ENCODE results near the gene ITGAL.

ITGAL gene

GRCh38 chr16:30548416-30549253 is 76.1 kb downstream of the ITGAL start:
- DNase-seq, result no peak

- no peak for DNase-seq
These were observed 79.2 kb downstream of the ITGAL start for GRCh38 chr16:30551781-30552180.

- no peak for DNase-seq
These were observed 80.4 kb downstream of the ITGAL start for GRCh38 chr16:30552956-30553355.

- no peak for DNase-seq
These were observed 80.9 kb downstream of the ITGAL start for GRCh38 chr16:30553393-30553899.

- DNase-seq, result no peak
These were observed 82.2 kb downstream of the ITGAL start for GRCh38 chr16:30554557-30555314.

- DNase-seq, result no peak
These were observed 83.0 kb downstream of the ITGAL start for GRCh38 chr16:30555315-30556124.

- DNase-seq, result no peak
These were observed 83.6 kb downstream of the ITGAL start for GRCh38 chr16:30556125-30556473.

- no peak for DNase-seq
These were observed 85.1 kb downstream of the ITGAL start for GRCh38 chr16:30557707-30557956.

GRCh38 chr16:30557957-30558788 is 85.6 kb downstream of the ITGAL start, which contains the start of gene ZNF764:
Gene ZNF764, minus strand, starts transcription at chr16:30558374. Its CDS starts 192 bp downstream, at chr16:30558182.
- DNase-seq, result peak; percentile 99

- DNase-seq, result no peak
These were observed 86.3 kb downstream of the ITGAL start for GRCh38 chr16:30558789-30559377.

GRCh38 chr16:30559690-30560089 is 87.1 kb downstream of the ITGAL start:
- DNase-seq, result peak; percentile 51

GRCh38 chr16:30561089-30561816 is 88.7 kb downstream of the ITGAL start:
- peak; percentile 33 for DNase-seq

- no peak for DNase-seq
These were observed 89.5 kb downstream of the ITGAL start for GRCh38 chr16:30562021-30562420.

GRCh38 chr16:30565526-30565925 is 93.0 kb downstream of the ITGAL start:
- DNase-seq, result no peak

GRCh38 chr16:30565984-30566383 is 93.4 kb downstream of the ITGAL start:
- no peak for DNase-seq

- DNase-seq, result no peak
These were observed 94.0 kb downstream of the ITGAL start for GRCh38 chr16:30566531-30566930.

GRCh38 chr16:30567160-30567990 is 94.8 kb downstream of the ITGAL start:
- DNase-seq, result peak; percentile 66

GRCh38 chr16:30567991-30568638 is 95.6 kb downstream of the ITGAL start:
- peak; percentile 95 for DNase-seq

- no peak for DNase-seq
These were observed 96.7 kb downstream of the ITGAL start for GRCh38 chr16:30569281-30569680.
